Embryonic facial prominence (tissue), 1 donor: ENCODE measurements around the gene TDRD15.
"Not testable (repeated sequence)": the region's sequence is repeated elsewhere in the genome, so short reads cannot be mapped to it uniquely, and the experiment has no call there.

ENCODE experiments used
- DNase-seq: peaks from one replicate; pipeline ENCODE4 v3.0.0-alpha.2; 2016; ENCODE audit errors: extremely low spot score

TDRD15 gene

GRCh38 chr2:21123473-21124393 is at the start of gene TDRD15:
TDRD15 (plus strand) TSS chr2:21123968; CDS start chr2:21137468, 13,500 bp downstream.
- no peak for DNase-seq

GRCh38 chr2:21078296-21078695 is 45.5 kb upstream of the TDRD15 start:
- no peak for DNase-seq

- DNase-seq: no peak
Measured at GRCh38 chr2:21083482-21083881, 40.3 kb upstream of the TDRD15 start.

- DNase-seq: no peak
Measured at GRCh38 chr2:21084401-21084800, 39.4 kb upstream of the TDRD15 start.

GRCh38 chr2:21092308-21092869 is 31.4 kb upstream of the TDRD15 start:
- DNase-seq: no peak

- no peak for DNase-seq
Measured at GRCh38 chr2:21095178-21095577, 28.6 kb upstream of the TDRD15 start.

GRCh38 chr2:21095714-21096113 is 28.1 kb upstream of the TDRD15 start:
- DNase-seq: no peak

GRCh38 chr2:21096458-21096857 is 27.3 kb upstream of the TDRD15 start:
- no peak for DNase-seq

- no peak for DNase-seq
Measured at GRCh38 chr2:21097331-21097730, 26.4 kb upstream of the TDRD15 start.

GRCh38 chr2:21098294-21098693 is 25.5 kb upstream of the TDRD15 start:
- no peak for DNase-seq

GRCh38 chr2:21099281-21099907 is 24.4 kb upstream of the TDRD15 start:
- DNase-seq: no peak

- DNase-seq: not testable (repeated sequence)
Measured at GRCh38 chr2:21101514-21102155, 22.1 kb upstream of the TDRD15 start.

- DNase-seq: no peak
Measured at GRCh38 chr2:21102356-21102755, 21.4 kb upstream of the TDRD15 start.

- DNase-seq: no peak
Measured at GRCh38 chr2:21103274-21103891, 20.4 kb upstream of the TDRD15 start.

GRCh38 chr2:21104030-21104660 is 19.6 kb upstream of the TDRD15 start:
- no peak for DNase-seq

GRCh38 chr2:21111012-21111411 is 12.8 kb upstream of the TDRD15 start:
- DNase-seq: no peak

GRCh38 chr2:21117688-21118087 is 6.1 kb upstream of the TDRD15 start:
- DNase-seq: no peak

GRCh38 chr2:21118302-21118920 is 5.4 kb upstream of the TDRD15 start:
- no peak for DNase-seq

- DNase-seq: no peak
Measured at GRCh38 chr2:21131861-21132260, 8.1 kb downstream of the TDRD15 start.

GRCh38 chr2:21135585-21135984 is 11.8 kb downstream of the TDRD15 start:
- DNase-seq: no peak

- DNase-seq: no peak
Measured at GRCh38 chr2:21142149-21142548, 18.4 kb downstream of the TDRD15 start.
